ENCODE data around the gene TTC8. TPM values are rescaled to one million over a fixed set of nuclear protein-coding genes. Genes with fewer than 3 reads are reported as not detected.
"Not testable (repeated sequence)": the region's sequence is repeated elsewhere in the genome, so short reads cannot be mapped to it uniquely, and the experiment has no call there.

The TTC8 gene
- total RNA-seq, 2 donors from 2014 or later = 1.2 to 2.9 TPM

- no peaks in the 10 kb centered on the region for H3K36me3 Mint-ChIP-seq (ENCODE audit: low read depth)
- no peak overlapping the region for H3K27ac Mint-ChIP-seq
- H3K9me3 Mint-ChIP-seq = no peaks in the 10 kb centered on the region
- H3K4me1 Mint-ChIP-seq = no peaks in the 10 kb centered on the region
- peaks cover 3% of the 10 kb centered on the region for H3K27me3 Mint-ChIP-seq
- no peak overlapping the region for H3K4me3 Mint-ChIP-seq
- ATAC-seq (replicated peaks) = no peak
These were observed 13.6 kb downstream of the TTC8 start for GRCh38 chr14:88838015-88838414.

- Mint-ChIP-seq H3K4me1 (no peaks in the 10 kb centered on the region), H3K27me3 (no peaks in the 10 kb centered on the region), H3K4me3 (no peak overlapping the region), H3K27ac (no peak overlapping the region), H3K36me3 (ENCODE audit: low read depth) (no peaks in the 10 kb centered on the region), H3K9me3 (no peaks in the 10 kb centered on the region)
- ATAC-seq (replicated peaks) = no peak
These were observed 16.5 kb downstream of the TTC8 start for GRCh38 chr14:88840926-88841325.

- H3K9me3 Mint-ChIP-seq = no peaks in the 10 kb centered on the region
- no peak overlapping the region for H3K27ac Mint-ChIP-seq
- ATAC-seq (replicated peaks) = no peak
These were observed 17.3 kb downstream of the TTC8 start for GRCh38 chr14:88841741-88842140.

GRCh38 chr14:88842414-88842813, 18.0 kb downstream of the TTC8 start:
- H3K9me3 Mint-ChIP-seq = no peaks in the 10 kb centered on the region
- no peaks in the 10 kb centered on the region for H3K27me3 Mint-ChIP-seq
- ATAC-seq (replicated peaks) = no peak
- no peaks in the 10 kb centered on the region for H3K4me1 Mint-ChIP-seq
- no peak overlapping the region for H3K27ac Mint-ChIP-seq
- no peak overlapping the region for H3K4me3 Mint-ChIP-seq
- H3K36me3 Mint-ChIP-seq (ENCODE audit: low read depth) = no peaks in the 10 kb centered on the region

More at GRCh38 chr14:88841741-88842140, 17.3 kb downstream of the TTC8 start:
- H3K36me3 Mint-ChIP-seq (ENCODE audit: low read depth) = no peaks in the 10 kb centered on the region
- H3K4me3 Mint-ChIP-seq = no peak overlapping the region
- no peaks in the 10 kb centered on the region for H3K4me1 Mint-ChIP-seq
- no peaks in the 10 kb centered on the region for H3K27me3 Mint-ChIP-seq

GRCh38 chr14:88844980-88845491, 20.6 kb downstream of the TTC8 start:
- H3K4me3 Mint-ChIP-seq = no peak overlapping the region
- no peaks in the 10 kb centered on the region for H3K36me3 Mint-ChIP-seq (ENCODE audit: low read depth)
- no peak for ATAC-seq (replicated peaks)
- no peaks in the 10 kb centered on the region for H3K4me1 Mint-ChIP-seq
- H3K27me3 Mint-ChIP-seq = no peaks in the 10 kb centered on the region
- no peaks in the 10 kb centered on the region for H3K9me3 Mint-ChIP-seq
- H3K27ac Mint-ChIP-seq = no peak overlapping the region

- no peak overlapping the region for H3K4me3 Mint-ChIP-seq
- ATAC-seq (replicated peaks) = no peak
- no peaks in the 10 kb centered on the region for H3K36me3 Mint-ChIP-seq (ENCODE audit: low read depth)
- H3K27ac Mint-ChIP-seq = no peak overlapping the region
- no peaks in the 10 kb centered on the region for H3K9me3 Mint-ChIP-seq
- H3K27me3 Mint-ChIP-seq = no peaks in the 10 kb centered on the region
- no peaks in the 10 kb centered on the region for H3K4me1 Mint-ChIP-seq
These were observed 24.1 kb downstream of the TTC8 start for GRCh38 chr14:88848571-88848970.

- no peak overlapping the region for H3K27ac Mint-ChIP-seq
- no peak overlapping the region for H3K4me3 Mint-ChIP-seq
- no peaks in the 10 kb centered on the region for H3K4me1 Mint-ChIP-seq
- no peak for ATAC-seq (replicated peaks)
- H3K27me3 Mint-ChIP-seq = no peaks in the 10 kb centered on the region
- H3K9me3 Mint-ChIP-seq = no peaks in the 10 kb centered on the region
- no peaks in the 10 kb centered on the region for H3K36me3 Mint-ChIP-seq (ENCODE audit: low read depth)
These were observed 25.3 kb downstream of the TTC8 start for GRCh38 chr14:88849716-88850115.

- H3K27me3 Mint-ChIP-seq = no peaks in the 10 kb centered on the region
- ATAC-seq (replicated peaks) = no peak
- no peaks in the 10 kb centered on the region for H3K4me1 Mint-ChIP-seq
- H3K4me3 Mint-ChIP-seq = no peak overlapping the region
- H3K27ac Mint-ChIP-seq = no peak overlapping the region
- H3K36me3 Mint-ChIP-seq (ENCODE audit: low read depth) = no peaks in the 10 kb centered on the region
- H3K9me3 Mint-ChIP-seq = no peaks in the 10 kb centered on the region
These were observed 27.1 kb downstream of the TTC8 start for GRCh38 chr14:88851587-88851986.

- no peaks in the 10 kb centered on the region for H3K36me3 Mint-ChIP-seq (ENCODE audit: low read depth)
- no peak overlapping the region for H3K27ac Mint-ChIP-seq
- no peak overlapping the region for H3K4me3 Mint-ChIP-seq
- no peaks in the 10 kb centered on the region for H3K4me1 Mint-ChIP-seq
- no peak for ATAC-seq (replicated peaks)
- no peaks in the 10 kb centered on the region for H3K27me3 Mint-ChIP-seq
- no peaks in the 10 kb centered on the region for H3K9me3 Mint-ChIP-seq
These were observed 28.2 kb downstream of the TTC8 start for GRCh38 chr14:88852632-88853031.

- ATAC-seq (replicated peaks) = no peak
- no peaks in the 10 kb centered on the region for H3K36me3 Mint-ChIP-seq (ENCODE audit: low read depth)
- no peaks in the 10 kb centered on the region for H3K9me3 Mint-ChIP-seq
- H3K4me3 Mint-ChIP-seq = no peak overlapping the region
- H3K27me3 Mint-ChIP-seq = no peaks in the 10 kb centered on the region
- no peaks in the 10 kb centered on the region for H3K4me1 Mint-ChIP-seq
- H3K27ac Mint-ChIP-seq = no peak overlapping the region
These were observed 28.7 kb downstream of the TTC8 start for GRCh38 chr14:88853129-88853528.

- H3K27ac Mint-ChIP-seq = no peak overlapping the region
- no peaks in the 10 kb centered on the region for H3K27me3 Mint-ChIP-seq
- H3K4me3 Mint-ChIP-seq = no peak overlapping the region
- H3K4me1 Mint-ChIP-seq = no peaks in the 10 kb centered on the region
- no peak for ATAC-seq (replicated peaks)
- H3K9me3 Mint-ChIP-seq = no peaks in the 10 kb centered on the region
- no peaks in the 10 kb centered on the region for H3K36me3 Mint-ChIP-seq (ENCODE audit: low read depth)
These were observed 32.4 kb downstream of the TTC8 start for GRCh38 chr14:88856786-88857366.

GRCh38 chr14:88857861-88858260, 33.4 kb downstream of the TTC8 start:
- H3K27me3 Mint-ChIP-seq; H3K9me3 Mint-ChIP-seq; H3K4me1 Mint-ChIP-seq; H3K36me3 Mint-ChIP-seq (ENCODE audit: low read depth); ATAC-seq (replicated peaks); H3K4me3 Mint-ChIP-seq; H3K27ac Mint-ChIP-seq: not testable (repeated sequence)

GRCh38 chr14:88859118-88859517, 34.7 kb downstream of the TTC8 start:
- not testable (repeated sequence) for ATAC-seq (replicated peaks); H3K4me3 Mint-ChIP-seq; H3K36me3 Mint-ChIP-seq (ENCODE audit: low read depth); H3K27me3 Mint-ChIP-seq; H3K27ac Mint-ChIP-seq; H3K9me3 Mint-ChIP-seq; H3K4me1 Mint-ChIP-seq

- no peaks in the 10 kb centered on the region for H3K27me3 Mint-ChIP-seq
- no peak for ATAC-seq (replicated peaks)
- H3K9me3 Mint-ChIP-seq = no peaks in the 10 kb centered on the region
- no peaks in the 10 kb centered on the region for H3K4me1 Mint-ChIP-seq
- no peak overlapping the region for H3K4me3 Mint-ChIP-seq
- H3K27ac Mint-ChIP-seq = no peak overlapping the region
- no peaks in the 10 kb centered on the region for H3K36me3 Mint-ChIP-seq (ENCODE audit: low read depth)
These were observed 38.7 kb downstream of the TTC8 start for GRCh38 chr14:88863167-88863566.

- Mint-ChIP-seq H3K36me3 (ENCODE audit: low read depth) (no peaks in the 10 kb centered on the region), H3K4me3 (no peak overlapping the region), H3K9me3 (no peaks in the 10 kb centered on the region), H3K27me3 (no peaks in the 10 kb centered on the region), H3K27ac (no peak overlapping the region), H3K4me1 (no peaks in the 10 kb centered on the region)
- ATAC-seq (replicated peaks) = no peak
These were observed 39.7 kb downstream of the TTC8 start for GRCh38 chr14:88864198-88864597.

- Mint-ChIP-seq H3K9me3 (no peaks in the 10 kb centered on the region), H3K27ac (no peak overlapping the region), H3K36me3 (ENCODE audit: low read depth) (no peaks in the 10 kb centered on the region), H3K4me1 (no peaks in the 10 kb centered on the region), H3K4me3 (no peak overlapping the region), H3K27me3 (no peaks in the 10 kb centered on the region)
- ATAC-seq (replicated peaks) = no peak
These were observed 41.9 kb downstream of the TTC8 start for GRCh38 chr14:88866305-88866704.

Data from activated T-helper 17 cell treated with anti-CD3 and anti-CD28 coated beads, Interleukin-2, amount 50 U/mL, for 72 hours (primary cell).